Mesenteric fat pad (tissue), 1 donor: ENCODE results near the gene SUGCT. TPM values are rescaled to one million over a fixed set of nuclear protein-coding genes. Genes with fewer than 3 reads are reported as not detected.

ENCODE experiments used
- DNase-seq: peaks from one replicate; pipeline ENCODE4 v3.0.0-alpha.2; 2020; ENCODE audit warnings: low spot score
- total RNA-seq: library from RNA; stranded (reverse); fragmentation: NEBNext Ultra II Directional; extraction: Animal tissue kit (Norgen Biotek cat#: 25700); gene quantifications from one replicate; pipeline ENCODE4 v1.2.1, GENCODE V29; 2021
- donor health status: DM: yes; HTN: yes; CAD: no.

Gene SUGCT
- total RNA-seq, 1 donor from 2014 or later, result 2.9 TPM

- DNase-seq, result no peak
Measured at GRCh38 chr7:40804477-40805215, 669.8 kb downstream of the SUGCT start.

GRCh38 chr7:40805361-40805760, 670.6 kb downstream of the SUGCT start:
- DNase-seq, result no peak

- DNase-seq, result no peak
Measured at GRCh38 chr7:40808378-40808942, 673.7 kb downstream of the SUGCT start.

DNA sequence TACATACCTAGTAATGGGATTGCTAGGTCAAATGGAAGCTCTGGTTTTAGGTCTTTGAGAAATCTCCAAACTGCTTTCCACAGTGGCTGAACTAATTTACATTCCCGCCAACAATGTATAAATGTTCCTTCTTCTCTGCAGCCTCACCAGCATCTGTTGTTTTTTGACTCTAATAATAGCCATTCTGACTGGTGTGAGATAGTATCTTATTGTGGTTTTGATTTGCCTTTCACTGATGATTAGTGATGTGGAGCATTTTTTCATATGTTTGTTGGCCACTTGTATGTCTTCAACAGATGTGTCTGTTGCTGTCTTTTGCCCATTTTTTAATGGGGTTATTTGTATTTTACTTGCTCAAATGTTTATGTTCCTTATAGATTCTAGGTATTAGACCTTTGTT, 675.5 kb downstream of the SUGCT start:
- DNase-seq, result no peak

GRCh38 chr7:40811666-40812065, 676.9 kb downstream of the SUGCT start:
- DNase-seq, result no peak

GRCh38 chr7:40815022-40815421, 680.2 kb downstream of the SUGCT start:
- DNase-seq, result no peak

DNA sequence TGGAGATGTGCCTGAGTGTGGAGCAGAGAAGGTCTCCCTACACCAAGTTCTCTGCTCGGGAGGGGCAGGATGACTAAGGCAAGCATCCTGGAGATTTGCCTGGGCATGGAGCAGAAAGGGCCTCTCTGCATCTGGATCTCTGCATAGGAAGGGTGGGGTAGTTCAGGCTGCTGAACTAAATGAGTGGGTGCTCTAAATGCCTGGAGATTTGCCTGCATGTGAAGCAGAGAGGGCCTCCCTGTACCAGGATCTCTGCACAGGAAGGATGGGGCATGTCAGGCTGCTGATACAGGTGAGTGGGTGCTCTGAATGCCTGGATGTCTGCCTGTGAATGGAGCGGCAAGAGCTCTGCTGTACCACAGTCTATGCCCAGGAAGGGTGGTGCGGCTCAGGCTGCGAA, 680.7 kb downstream of the SUGCT start:
- no peak for DNase-seq

- DNase-seq, result no peak
Measured at GRCh38 chr7:40822861-40823260, 688.1 kb downstream of the SUGCT start.

GRCh38 chr7:40824461-40824860, 689.7 kb downstream of the SUGCT start:
- no peak for DNase-seq

DNA sequence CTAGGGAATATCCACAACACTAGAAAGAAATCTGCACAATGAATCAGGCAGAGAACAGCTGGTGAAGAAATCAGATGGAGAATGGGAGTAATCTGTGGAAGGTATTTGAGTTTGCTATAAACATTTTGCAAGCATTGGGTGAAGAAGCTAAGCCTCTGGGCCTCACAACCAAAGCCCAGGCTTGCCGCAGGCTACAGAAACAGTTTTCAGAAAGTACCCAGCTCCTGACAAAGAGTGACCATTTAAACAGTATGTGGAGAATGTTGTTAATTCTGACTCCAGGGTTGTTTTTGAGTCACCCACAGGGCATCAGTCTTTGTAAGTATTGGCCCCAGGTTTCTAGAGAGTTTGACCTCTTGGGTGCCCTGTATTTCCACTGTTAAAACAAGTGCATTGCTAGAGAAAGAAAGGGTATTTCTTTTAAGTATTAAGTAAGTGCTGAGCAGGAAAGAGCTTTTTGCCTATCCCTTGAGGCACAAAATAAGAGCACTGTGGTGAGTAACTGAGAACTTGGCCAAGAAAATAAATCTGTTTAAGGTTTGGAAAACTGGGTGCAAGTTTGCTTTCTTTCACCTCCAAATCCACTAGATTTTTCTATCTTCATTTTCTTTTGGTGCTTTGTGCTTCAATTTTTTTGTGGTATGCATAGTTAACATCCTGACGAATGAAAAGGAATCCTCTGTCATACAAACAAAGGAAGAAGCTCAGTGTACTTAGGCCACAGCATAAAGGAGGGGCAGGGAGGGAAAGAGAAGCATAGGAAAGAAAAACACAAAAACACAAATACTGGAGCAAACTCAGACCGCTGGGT, 691.8 kb downstream of the SUGCT start:
- no peak for DNase-seq

- no peak for DNase-seq
Measured at GRCh38 chr7:40827222-40828085, 692.6 kb downstream of the SUGCT start.

- no peak for DNase-seq
Measured at GRCh38 chr7:40828686-40829600, 694.1 kb downstream of the SUGCT start.

- DNase-seq, result no peak
Measured at GRCh38 chr7:40833191-40833887, 698.5 kb downstream of the SUGCT start.

GRCh38 chr7:40833888-40834234, 699.1 kb downstream of the SUGCT start:
- no peak for DNase-seq

GRCh38 chr7:40836218-40836617, 701.4 kb downstream of the SUGCT start:
- DNase-seq, result no peak

DNA sequence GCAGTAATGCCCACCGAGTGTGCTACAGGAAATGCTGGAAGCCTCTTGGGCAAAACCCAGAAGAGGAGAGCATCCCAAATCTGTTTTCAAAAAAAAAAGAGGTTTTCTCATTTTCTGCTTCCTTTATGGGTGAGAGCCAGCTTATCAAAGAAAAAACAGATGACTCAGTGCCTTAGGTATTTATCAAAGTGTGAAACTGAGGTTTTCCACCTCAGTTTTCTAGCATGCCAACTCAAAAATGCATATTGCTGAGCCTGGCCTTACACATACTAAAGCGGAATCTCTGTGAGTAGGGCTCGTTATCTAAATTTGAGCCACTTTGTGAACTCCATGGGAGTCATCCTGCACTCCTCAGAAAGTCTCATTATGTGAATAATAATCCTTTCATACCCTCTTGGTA, 705.1 kb downstream of the SUGCT start:
- no peak for DNase-seq

DNA sequence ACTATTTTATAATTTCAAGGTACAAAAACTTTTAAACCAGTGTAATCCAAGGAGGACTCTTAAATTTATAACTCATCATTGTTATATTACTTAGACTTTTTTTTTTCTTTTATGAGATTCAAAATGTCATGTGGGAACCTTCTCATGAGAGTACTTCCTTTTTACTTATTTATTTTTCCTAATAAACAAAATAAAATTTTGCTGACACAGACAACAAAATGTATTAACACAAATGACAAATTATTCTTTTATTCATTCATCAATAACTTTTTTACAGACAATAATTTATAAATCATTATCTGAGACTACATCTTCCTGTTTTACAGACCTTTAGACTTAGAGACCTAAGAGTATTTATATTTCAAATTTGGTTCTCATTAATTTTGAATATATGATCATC, 706.2 kb downstream of the SUGCT start:
- DNase-seq, result no peak

DNA sequence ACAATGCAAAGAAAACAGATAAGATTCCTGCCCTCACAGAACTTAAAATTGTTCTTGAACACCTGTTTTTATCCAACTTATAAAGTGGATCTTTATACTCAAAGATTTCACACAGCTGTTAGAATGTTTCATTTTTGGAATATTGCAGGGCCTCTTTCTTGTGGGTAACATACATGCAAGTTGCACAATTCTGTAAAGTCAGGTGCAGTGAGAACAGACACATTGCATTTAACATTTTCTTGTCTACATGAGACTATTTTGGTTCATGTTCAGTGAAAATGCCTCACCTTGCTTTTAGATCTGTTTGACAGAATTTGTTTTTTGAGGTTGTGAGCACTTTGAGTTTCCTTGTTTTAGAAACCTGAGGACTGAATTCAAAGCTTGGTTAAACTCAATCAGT, 707.8 kb downstream of the SUGCT start:
- DNase-seq, result no peak

DNA sequence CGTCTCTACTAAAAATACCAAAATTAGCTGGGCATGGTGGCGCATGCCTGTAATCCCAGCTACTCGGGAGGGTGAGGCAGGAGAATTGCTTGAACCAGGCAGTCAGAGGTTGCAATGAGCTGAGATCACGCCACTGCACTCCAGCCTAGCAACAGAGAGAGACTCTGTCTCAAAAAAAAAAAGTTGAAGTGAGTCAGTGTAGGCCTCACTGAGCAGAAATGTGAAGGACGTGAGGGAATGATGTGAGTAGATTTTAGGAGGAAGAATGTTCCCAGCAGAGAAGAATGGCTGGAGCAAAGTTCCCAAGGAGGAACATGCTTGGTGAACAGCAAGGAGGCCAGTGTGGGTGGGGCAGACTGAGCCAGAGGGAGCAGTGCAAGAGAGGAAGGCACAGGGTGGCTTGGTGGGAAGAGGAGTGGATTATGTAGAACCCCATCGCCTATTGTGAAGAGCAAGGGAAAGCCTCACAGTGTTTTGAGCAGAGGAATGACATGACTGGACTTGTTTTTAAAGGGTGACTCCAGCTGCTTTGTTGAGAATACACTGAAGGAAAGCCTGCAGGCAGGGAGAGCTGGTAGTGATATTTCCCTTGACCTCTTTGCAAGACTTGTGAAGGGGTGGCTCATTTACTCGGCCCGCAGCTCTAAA, 708.7 kb downstream of the SUGCT start:
- DNase-seq, result no peak
